Loucy (cell line): ENCODE results near the gene NMNAT2.

Source experiments
- EZH2phosphoT487 ChIP-seq: fragments of 200-600 bp; IDR thresholded peaks from 2 replicates; pipeline ENCODE4 v1.6.1; 2018; ENCODE audit warnings: antibody characterized with exemption, mild to moderate bottlenecking, moderate library complexity, borderline replicate concordance
- TF ChIP-seq, protein P1 (sequence below): fragments of 200-600 bp; sonication (generic); conservative IDR thresholded peaks from 2 replicates; pipeline ENCODE4 v1.5.1; 2014; ENCODE audit warnings: mild to moderate bottlenecking, antibody characterized with exemption, low read length

DNA sequence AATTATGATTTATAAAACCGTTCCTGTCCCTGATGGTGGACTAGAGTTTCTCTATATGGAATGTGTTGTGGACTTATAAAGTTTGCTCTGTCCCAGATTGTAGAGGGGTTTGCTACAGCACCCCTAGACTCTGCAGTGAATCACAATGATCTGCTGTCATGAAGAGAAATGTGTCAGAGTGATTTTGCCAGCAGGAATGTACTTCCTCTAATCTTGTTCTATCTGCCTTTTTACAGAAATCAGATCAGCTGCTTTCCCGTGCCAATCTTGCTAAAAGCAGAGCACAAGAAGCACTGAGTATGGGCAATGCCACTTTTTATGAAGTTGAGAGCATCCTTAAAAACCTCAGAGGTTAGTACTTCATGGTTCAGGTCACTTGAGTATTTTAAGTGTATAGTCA is 180.1 kb downstream of the NMNAT2 start:
- TF ChIP-seq, protein P1, sequence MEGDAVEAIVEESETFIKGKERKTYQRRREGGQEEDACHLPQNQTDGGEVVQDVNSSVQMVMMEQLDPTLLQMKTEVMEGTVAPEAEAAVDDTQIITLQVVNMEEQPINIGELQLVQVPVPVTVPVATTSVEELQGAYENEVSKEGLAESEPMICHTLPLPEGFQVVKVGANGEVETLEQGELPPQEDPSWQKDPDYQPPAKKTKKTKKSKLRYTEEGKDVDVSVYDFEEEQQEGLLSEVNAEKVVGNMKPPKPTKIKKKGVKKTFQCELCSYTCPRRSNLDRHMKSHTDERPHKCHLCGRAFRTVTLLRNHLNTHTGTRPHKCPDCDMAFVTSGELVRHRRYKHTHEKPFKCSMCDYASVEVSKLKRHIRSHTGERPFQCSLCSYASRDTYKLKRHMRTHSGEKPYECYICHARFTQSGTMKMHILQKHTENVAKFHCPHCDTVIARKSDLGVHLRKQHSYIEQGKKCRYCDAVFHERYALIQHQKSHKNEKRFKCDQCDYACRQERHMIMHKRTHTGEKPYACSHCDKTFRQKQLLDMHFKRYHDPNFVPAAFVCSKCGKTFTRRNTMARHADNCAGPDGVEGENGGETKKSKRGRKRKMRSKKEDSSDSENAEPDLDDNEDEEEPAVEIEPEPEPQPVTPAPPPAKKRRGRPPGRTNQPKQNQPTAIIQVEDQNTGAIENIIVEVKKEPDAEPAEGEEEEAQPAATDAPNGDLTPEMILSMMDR: no peak
- TF ChIP-seq EZH2phosphoT487: no peak
